COLO668 (cell line): ENCODE measurements around the gene NCK2.

Source experiments
- DNase-seq: peaks from one replicate; lab custom pipeline; 2025; ENCODE audit not compliant: unreplicated experiment; lab: John Stamatoyannopoulos, UW

The NCK2 gene

DNA sequence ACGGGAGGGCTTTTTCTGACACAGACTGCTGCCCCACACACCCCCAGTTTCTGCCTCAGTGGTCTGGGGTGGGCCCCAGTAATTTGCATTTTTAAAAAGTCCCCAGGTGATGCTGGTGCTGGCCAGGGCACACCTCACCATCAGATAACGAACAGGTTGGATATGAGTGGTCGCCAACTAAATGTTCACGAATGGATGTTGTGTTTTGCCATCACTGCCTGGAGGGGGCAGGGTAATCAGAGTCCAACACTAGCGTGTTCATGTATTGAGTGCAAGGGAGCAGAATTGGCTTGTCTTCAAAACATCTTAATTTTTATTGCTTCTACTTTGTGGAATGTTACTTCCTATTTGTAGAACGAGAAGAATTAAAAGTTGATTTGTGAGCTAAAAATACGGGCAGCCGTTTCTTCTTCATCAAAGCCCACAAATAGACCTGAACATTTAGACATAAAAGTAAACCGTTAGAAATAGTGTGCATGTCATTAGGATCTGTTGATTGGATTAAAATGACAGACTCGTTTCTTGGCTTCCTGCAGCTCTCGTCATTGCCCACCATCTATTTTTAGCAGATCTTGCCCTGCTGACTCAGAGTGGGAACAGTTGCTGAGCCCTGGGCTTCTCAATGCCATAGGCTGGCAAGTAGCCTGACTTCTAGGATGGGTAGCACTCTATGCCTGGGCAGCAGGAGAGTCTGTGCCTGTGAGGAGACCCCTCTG, 45.2 kb downstream of the NCK2 start:
- DNase-seq: no peak

DNA sequence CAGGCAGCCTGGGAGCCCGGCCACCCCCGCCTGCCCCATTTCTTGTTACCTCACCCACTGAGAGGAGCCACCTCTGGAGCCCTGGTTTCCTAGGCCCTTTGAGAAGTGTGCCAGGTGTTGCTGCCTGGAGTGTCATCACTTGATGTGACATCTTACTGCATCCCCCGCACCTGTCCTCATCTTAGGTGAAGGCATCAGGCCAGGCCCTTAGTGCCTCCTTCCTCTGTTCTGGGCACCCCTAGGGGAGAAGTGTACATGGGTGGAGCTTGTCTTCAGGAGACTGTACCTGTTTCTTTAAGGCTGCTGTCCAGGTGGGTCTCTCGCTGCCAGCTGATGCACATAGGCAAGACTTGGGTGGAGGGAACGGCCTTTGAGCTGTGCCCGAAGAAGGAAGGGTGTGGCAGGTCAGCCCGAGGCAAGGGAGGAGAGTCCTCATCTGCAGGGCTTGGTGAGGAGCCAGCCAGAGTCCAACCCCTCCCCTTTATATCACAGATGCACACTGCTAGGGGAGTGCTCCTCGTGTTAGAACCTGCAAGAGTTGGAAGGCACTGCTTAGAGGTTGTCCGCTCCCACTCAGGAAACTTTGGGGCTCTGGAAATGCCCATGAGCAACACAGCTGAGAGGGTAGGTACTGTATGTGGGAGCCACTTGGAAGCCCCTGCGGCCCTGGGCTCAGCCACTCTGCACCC, 45.9 kb downstream of the NCK2 start:
- DNase-seq: no peak

DNA sequence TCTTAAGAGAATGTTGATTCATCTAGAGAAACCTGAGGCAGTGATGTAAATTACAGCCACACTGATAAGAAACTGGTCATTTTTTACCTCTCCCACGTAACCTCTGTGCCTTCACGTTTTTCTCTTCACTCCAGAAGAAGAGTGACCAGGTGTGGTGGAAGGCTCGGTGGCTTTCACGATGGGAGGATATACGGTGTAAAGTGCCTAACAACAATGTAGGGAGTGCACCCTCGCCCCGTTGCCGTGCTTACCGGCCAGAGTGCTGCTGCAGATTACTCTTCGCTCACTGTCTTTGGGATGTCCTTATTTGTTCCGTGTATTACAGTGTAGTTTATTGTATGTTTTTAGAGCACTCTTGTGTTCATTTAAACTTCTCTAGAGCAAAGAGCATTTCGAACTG, 46.5 kb downstream of the NCK2 start:
- no peak for DNase-seq

DNA sequence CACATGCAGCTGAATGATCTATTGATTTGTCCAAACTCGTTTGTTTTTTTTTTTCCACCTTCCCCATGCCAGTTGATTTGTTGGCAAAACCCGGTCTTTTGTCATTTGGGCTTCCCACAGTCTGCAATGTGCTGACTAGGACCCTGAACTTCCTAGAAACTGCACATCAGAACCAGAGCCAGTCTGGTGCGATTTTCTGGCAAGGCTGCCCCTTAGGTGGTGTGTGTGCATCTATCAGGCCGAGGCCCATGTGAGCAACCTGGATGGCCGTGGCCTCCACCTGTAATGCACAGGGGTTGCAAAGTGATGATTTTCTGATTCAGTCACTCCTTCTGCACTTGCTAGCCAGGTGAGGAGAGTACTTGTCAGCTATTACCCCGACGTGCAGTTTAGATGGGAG, 47.8 kb downstream of the NCK2 start:
- DNase-seq: no peak

DNA sequence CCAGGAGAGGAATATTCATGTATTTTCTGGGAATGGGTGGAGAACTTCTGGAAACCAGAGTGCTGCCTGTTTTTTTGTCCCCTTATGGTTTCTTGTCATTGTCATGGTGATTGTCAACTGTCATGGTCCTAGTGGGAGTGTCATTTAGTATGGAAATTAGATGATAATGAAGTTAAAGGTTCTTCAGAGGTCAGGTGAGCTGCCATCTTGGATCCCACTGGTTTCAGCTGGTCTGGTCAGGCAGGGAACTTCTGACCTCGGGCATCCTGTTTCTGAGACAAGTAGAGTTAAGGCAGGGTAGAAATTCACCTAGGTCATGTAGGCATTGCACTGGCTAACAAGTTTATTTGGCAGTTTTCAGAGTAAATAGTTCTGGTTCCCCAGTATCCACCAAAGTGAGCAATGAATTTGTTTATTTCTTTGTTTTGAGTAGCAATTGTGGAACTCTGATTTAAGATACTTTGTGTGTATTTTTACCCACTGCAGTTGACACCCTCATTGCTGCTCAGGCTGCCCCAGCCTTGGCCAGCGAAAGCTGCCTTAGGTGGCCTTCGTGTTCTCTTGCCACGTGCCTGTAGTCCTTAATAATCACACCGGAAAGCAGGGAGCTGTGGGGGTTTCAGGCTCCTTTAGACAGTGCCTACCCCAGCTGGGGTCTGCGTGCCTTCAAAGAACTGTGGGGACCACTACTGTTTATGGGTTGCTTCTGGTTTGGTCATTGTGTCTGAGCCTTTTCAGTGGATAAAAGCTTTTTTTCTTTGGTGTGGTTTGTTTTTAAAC, 48.7 kb downstream of the NCK2 start:
- DNase-seq: no peak

DNA sequence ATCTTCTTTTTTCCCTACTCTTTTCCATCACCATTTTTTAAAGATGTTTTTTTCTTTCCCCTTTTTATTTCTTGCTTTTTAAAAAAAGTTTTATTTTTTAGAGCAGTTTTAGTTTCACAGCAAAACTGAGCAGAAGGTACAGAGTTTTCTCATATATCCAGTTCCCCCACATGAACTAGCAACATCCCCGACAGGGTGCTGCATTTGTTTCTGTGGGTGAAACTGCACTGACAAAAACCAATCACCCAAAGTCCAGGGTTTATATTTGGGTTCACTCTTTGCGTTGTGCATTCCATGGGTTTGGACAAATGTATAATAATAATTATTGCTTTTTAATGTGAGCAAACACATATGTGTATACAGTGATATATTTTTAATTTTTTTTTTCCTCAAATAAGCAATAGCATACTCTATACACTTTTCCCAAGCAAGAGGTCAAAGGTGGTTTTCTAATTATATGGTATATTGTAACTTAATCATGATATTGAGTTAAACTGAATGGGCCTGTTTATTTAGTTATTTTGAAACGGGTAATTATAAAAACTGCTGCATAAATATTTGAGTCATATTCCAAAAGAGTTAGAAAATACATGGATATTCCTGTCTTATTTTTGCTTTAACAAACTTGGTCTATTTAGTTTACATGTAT, 50.3 kb downstream of the NCK2 start:
- no peak for DNase-seq

DNA sequence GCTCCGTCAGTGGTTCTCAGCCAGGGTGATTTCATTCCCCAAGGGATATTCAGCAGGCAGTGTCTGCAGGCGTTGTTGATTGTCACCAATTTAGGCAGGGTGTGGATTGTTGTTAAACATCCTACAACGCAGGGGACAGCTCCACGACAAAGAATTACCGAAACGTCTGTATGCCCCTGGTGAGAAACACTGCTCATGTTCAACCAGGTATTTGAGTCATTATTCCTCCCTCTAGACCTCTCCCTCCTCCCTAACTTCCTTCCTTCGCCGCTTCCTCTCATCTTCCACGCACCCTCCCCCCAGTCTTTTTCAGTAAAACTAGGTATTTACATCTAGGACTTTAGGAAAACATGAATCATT, 50.8 kb downstream of the NCK2 start:
- no peak for DNase-seq

DNA sequence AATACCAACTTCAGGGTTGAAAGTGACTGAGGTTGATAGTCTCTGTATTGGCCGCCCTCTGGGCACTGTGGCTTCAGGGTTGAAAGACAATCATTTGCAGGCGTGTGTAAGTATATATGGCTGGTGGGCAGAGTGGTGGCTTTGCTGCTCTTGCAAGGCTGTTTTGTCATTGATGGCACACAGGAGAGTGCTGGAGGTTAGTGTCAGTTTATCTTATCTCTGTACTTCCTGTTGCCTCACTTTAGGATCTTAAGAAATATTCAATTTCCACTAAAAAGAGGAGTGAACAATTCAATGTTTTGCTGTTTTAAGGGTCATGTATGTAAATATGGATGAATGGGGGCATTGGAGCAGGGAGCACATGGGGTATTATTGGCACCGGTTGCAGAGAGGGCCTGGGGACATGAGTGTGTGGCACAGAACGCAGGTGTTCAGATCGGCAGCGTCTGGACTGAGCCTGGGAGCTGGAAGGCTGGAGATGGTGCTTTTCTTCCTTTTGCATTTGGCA, 51.5 kb downstream of the NCK2 start:
- DNase-seq: peak; percentile 53

DNA sequence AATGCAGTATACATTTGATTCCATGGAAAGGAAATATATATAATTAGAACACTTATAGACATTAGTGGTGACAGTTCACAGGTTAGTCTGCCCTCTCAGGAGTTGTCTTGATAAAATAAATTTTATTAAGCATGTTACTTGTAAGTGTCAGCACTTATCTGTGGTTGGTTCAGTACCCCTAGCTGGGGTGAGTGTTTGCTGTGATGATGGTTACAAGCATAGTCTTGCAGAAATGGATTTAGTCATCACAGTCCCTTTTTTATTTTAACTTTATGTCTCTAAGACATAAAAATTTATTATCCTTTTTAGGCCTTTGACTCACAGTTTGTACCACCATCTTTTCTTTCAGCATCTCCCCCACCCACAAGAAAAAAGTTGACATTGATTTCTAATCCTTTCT, 52.1 kb downstream of the NCK2 start:
- DNase-seq: no peak

DNA sequence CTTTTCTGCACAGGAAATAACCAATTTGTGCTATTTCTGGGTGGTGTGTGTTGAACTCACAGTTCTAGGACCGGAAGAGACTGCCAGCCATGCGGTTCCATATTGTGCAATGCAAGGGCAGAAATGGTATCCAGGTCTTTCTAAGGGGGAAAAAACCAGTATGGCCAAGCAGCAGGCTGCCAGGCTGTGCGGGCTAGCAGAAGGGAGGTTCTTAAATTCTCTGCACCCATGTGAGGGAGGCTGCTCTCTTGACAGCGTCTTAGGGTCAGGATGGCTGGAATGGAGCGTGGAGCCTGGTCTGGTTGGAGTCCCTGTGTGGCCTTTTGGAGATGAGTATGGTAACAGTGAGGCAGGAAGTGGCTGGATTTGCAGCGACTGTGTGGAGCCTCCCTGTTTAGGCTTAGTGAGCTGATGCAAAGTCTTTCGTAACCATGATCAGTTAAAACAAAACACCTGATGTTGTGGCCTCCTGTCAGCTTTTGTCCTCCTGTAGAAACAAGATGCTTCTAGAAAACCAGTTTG, 52.6 kb downstream of the NCK2 start:
- DNase-seq: no peak

DNA sequence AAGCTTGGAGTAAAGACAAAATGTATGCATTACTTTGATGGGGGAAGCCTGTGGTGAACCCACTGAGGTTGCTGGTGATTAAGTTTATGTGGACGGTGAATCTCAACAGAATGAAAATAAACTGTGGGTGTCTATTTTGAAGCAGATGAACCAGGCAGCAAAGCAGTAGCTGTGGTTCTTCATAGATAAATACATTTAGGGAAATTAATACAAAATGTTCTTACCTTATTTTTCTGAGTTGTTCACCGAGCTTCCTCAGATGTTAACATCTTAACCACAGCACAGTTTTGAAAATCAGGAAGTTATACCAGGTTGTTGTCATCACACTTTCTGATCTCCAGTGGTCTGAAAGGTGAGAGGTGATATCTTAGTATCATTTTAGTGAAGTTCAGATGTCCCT, 53.9 kb downstream of the NCK2 start:
- no peak for DNase-seq

DNA sequence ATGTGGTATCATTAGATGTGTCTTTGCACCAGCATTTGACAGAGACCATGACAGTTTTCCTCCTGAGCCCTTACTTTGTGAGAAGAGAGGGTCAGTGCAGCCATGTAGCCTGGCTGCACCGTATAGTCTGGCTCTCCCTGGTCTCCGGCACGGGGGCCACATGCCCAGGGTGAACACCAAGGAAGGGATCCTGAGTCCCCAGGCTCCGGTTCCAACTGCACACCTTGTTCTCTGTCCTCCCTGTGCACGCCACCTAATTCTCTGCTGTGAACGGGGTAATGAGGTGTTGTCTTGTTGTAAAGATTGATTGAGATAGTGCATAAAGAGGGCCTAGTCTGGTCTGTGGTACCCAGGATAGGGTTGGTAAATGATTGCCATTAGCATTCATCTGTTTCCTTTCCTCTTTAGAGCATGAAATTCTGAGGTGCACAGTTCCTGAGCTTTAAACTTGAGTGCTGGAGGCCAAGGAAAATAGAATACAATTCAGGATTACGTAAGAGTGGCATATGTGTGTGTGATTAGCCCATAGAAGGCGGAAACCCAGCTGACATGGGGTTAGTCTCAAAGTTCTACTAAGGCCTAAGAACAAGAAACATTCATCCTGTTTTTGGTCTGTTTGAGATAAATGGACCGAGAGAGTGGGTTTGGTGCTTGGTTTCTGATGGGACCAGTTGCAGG, 55.5 kb downstream of the NCK2 start:
- DNase-seq: no peak

DNA sequence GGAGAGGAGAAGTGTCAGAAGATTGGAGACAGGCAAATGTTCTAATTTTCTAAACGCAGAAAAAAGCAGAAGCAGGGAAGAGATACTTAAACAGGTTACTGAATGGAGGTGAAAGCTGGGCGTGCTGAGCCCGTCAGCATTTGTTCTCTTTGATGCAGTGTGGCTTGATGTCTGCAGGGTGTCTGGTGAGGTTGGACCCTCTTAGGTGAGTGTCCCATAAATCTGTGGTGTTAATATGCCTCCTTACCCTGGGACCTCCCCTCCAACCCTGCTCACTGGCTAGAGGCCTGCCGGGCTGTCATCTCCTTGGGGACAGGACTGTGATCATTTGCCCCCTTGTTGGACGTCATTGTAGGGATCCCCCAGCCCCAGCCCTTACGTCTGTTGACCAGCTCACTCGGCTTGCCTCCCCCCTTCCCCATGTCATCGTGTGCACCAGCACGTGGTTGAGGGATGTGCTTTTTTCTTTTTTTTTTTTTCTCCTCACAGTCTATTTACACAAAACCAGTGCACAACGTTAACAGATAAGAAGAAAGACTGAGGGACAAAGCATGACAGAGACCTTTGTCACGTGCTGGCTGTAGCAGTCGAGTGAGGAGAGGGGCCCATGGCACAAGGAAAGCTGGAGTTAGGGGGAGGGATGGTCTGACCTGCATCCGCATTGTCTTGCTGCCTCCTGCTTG, 56.4 kb downstream of the NCK2 start:
- DNase-seq: no peak

DNA sequence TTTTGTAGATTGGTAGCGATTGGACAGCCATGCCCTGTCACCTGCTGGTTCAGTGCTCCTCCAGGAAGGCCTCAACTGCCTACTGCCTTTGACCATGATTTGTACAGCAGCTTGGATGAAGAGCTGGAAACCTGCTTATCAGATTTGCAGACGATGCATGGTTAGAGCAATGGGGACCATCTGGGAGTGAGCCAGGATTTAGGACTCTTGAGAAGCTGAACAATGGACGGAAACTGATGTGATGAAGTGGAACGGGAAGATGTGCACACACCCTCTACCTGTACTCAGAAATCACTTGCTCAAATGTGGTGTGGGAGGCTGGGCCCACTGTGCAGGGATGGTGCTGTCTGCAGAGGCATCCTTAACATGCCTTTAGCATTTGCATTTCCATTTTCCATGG, 57.2 kb downstream of the NCK2 start:
- no peak for DNase-seq

DNA sequence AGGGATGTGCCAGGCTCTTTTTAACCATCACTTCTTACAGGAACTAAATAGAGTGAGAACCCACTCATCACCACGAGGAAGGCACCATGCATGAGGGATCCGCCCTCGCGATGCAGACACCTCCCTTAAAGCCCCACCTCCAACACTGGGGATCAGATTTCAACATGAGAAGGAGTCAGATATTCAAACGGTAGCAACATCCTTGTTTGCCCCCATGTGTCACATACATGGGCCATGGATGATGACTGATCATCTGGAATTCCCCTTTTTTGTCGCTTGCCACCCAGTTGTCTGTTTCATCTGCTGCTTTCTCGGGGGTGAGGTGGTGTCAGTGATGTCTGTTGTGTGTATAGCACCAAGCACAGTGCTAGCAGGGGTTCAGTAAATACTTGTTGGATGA, 57.9 kb downstream of the NCK2 start:
- peak; percentile 62 for DNase-seq

DNA sequence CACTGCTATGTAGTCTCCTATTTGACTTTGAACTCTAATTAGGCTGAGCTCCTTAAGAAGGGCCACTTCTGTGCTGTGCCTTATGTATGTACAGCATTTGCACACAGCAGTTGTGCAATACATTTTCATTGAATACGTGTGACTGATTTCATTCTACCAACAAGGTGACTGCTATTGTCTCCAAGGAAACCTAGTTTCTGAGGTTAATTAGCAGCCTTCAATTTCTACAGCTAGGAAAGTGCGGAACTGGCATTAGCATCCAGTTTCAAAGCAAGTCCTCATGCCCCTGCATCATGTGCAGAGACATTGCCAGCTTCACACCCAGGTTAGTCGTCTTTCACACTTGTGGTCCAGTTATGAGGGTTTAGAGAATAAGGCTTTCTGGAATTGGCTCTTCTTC, 58.6 kb downstream of the NCK2 start:
- DNase-seq: no peak

DNA sequence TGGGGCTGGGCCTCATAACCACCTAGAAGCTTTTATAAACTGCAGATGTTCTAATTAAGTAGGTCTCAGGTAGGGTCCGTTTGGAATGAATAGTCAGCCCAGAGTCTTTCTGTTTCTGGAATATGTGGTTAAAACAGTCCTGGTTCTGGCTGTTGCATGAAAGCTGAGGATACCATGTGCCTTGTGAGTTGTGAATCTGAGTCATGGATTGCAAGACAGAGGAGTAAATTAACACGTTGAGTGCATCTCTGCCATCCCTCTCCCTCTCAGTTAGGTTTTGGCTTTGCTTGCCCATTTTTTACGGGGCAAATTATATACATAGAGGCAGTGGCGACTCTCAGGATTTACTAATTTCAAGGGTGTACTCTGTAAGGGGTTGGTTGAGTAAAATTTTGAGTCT, 59.1 kb downstream of the NCK2 start:
- DNase-seq: no peak

DNA sequence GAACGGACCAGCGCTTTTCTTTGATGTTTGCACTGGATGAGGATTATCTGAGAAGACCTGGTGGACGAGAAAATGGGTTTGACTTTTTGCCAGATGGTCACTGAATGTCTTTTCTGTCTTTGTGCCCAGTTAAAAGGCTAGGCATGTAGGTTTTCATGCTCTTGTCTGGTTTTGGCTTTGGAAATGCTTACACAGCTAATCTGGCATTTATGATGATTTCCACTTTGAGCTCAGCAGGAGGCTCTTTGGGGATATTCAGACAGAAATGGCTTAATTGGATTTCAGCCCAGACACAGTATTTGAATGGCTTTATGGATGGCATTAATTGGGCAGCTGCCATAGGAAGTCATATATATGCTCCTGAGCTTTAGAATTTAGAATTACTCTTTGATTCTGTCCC, 59.6 kb downstream of the NCK2 start:
- no peak for DNase-seq

DNA sequence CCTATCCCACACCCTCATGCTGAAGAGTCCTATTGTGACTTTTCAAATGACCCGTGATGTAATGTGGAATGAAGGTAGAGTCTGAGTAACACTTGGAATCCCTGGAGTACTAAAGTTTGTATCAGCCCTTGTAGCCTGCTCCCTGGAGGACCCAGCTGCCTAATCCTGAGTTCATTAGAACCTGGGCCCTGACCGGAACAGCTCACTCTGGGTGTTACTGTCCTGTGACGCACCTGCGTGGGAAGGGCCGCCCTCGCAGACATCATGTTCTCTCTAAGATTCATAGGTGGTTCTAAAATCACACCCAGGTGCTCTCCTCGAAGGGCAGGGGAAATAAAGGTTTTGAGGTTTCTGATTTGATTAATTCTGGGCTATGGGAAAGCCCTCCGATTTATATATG, 62.3 kb downstream of the NCK2 start:
- no peak for DNase-seq

DNA sequence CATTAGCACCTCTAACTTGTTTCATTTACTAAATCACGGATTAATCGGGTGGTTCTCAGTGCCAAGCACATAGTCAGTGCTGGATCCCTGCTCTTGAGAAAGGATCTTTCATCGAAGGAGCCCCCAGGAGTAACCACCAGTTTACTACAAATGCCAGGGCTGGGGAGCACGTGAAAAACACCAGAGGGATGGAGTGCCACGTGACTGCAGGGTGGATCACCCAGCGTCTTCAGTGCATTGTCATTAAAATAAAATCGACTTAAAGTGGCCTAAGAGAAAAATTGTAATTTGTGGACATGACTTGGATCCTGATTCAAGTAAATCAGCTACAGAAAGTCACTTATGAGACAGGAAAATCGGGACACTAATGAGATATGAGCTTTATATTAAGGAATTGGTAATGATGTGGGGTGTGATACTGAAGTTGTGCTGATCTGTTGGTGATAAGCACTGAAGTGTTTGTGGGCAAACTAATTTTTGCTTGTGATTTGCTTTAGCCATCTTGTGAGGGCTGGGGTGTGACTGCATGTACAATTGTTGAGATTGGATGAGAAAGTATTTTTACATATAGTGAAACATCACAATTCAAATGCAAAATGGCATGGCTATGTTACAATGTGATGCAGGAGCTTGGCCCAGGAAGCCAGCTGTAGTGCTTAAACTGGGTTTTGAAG, 63.8 kb downstream of the NCK2 start:
- DNase-seq: no peak
